Measurements from ENCODE around the gene ERBB3. TPM values are rescaled to one million over a fixed set of nuclear protein-coding genes. Genes with fewer than 3 reads are reported as not detected.
A peak's percentile ranks its signal among the peaks of the same experiment; 100 is the strongest.

ERBB3 gene
- total RNA-seq, 1 experiment from 2014 or later: 40.6 TPM

DNA sequence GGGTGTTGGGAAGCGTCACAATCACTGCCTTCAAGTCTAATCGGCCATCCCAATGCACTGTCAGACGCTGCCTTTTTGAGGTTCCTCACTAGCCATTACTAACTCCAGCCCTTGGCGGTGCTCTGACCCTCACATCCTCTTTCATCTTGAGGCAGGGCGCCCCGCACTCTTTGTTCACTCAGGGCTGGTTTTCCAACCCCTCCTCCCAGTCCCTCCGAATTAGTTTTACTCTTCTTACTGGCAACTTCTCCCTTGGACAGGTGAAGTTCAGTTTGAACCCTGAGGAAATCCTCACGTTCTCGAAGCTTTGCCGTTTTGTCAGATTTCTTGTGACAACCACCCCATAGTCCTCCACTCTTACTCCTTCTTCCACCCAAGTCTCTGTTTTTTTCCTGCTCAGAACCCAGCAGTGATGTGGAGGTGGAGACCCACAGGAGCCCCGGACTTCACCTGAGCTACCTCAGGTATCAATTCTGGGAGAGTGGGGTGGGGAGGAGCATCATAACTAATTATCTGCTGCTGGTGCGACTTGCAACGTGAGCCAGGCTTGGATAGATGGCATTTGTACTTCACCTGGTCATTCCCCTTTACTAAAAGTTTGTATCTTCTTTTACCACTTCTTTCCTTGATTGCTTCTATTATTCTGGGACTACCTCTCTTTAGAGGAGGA, 38.9 kb downstream of the ERBB3 start:
- Histone ChIP-seq H3K36me3 (ENCODE audit: low read depth, low read length) (peaks cover 5% of the 10 kb centered on the region), H3K27me3 (ENCODE audit: low read length) (no peaks in the 10 kb centered on the region), H2AFZ (ENCODE audit: low read length) (peak overlapping the region; percentile 82), H3F3A (ENCODE audit: low read length, unreplicated experiment) (peaks cover 8% of the 10 kb centered on the region), H3K27ac (ENCODE audit: low read length) (peak overlapping the region; percentile 57), H4K20me1 (ENCODE audit: low read length) (no peaks in the 10 kb centered on the region), H3K79me2 (ENCODE audit: low read length) (peaks cover 33% of the 10 kb centered on the region), H3K9me2 (replicated peaks; ENCODE audit: low read length) (no peaks in the 10 kb centered on the region), H3K4me2 (ENCODE audit: low read length) (peak overlapping the region; percentile 94), H3K4me1 (ENCODE audit: insufficient read depth, low read length) (peaks cover 28% of the 10 kb centered on the region), H3K4me3 (ENCODE audit: low read length) (peak overlapping the region; percentile 96), H3K9ac (ENCODE audit: low read length) (peak overlapping the region; percentile 78), H3K9me3 (ENCODE audit: low read length) (no peaks in the 10 kb centered on the region)
- TF ChIP-seq, protein P1, sequence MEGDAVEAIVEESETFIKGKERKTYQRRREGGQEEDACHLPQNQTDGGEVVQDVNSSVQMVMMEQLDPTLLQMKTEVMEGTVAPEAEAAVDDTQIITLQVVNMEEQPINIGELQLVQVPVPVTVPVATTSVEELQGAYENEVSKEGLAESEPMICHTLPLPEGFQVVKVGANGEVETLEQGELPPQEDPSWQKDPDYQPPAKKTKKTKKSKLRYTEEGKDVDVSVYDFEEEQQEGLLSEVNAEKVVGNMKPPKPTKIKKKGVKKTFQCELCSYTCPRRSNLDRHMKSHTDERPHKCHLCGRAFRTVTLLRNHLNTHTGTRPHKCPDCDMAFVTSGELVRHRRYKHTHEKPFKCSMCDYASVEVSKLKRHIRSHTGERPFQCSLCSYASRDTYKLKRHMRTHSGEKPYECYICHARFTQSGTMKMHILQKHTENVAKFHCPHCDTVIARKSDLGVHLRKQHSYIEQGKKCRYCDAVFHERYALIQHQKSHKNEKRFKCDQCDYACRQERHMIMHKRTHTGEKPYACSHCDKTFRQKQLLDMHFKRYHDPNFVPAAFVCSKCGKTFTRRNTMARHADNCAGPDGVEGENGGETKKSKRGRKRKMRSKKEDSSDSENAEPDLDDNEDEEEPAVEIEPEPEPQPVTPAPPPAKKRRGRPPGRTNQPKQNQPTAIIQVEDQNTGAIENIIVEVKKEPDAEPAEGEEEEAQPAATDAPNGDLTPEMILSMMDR (conservative IDR thresholded peaks at IDR 0.05; ENCODE audit: low read depth, low read length): no peak
- TF ChIP-seq EZH2phosphoT487 (IDR thresholded peaks at IDR 0.05; ENCODE audit: borderline replicate concordance, low read length) (no peak), EZH2 (IDR thresholded peaks at IDR 0.05; ENCODE audit: low read length, unreplicated experiment) (no peak)
- ChIA-PET POLR2A (ENCODE audit: unreplicated experiment) (interaction anchor here (0.5 to 1.4 kb wide), 6 partner anchors 9 to 607 kb away, joined by 3 to 14 read pairs (median 6); partner anchors contain the start of genes ESYT1, PA2G4 and SMARCC2), CTCF (interaction anchor here (0.5 to 2.9 kb wide), 7 partner anchors 9 to 1911 kb away, joined by 3 to 37 read pairs (median 7); partner anchors contain the start of genes ESYT1, MYL6, PA2G4 and SMARCC2)
- no TSS peak for BruUV-seq (replicated peaks)
- no peak for DNase-seq
- intact Hi-C loops (cut with micrococcal nuclease): loop anchor here (1.0 to 5.0 kb wide), 5 partner anchors 38 to 105 kb away; partner anchors contain the start of genes MYL6, NABP2 and SMARCC2
- peak; percentile 3 for ATAC-seq

DNA sequence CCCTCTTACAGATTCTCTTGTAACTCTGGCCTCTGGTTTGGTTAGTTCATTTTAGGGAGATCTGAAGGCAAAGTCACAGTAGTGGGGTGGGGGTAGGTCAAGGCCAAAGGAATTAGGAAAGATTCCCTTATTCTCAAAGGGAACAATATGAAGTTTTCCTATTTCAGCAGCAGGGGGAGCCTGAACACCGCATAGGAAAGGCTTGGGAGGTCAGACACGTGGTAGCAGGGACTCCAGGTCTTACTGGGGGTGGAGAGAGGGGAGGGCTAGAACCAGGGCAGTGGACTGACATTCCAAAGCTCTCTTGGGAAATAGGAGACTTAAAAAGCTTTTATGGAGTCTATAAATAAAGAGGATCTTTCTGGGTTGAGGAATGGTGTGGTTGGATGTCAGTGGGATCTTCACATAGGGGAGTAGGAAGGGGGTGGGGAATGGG, 39.4 kb downstream of the ERBB3 start:
- no peaks in the 10 kb centered on the region for H3K9me3 ChIP-seq (ENCODE audit: low read length)
- H3K36me3 ChIP-seq (ENCODE audit: low read depth, low read length): peaks cover 4% of the 10 kb centered on the region
- POLR2A ChIA-PET (ENCODE audit: unreplicated experiment): interaction anchor here (0.5 kb wide), 1 partner anchor 191 kb away, joined by 3 read pairs; no protein-coding TSS in a partner anchor
- H2AFZ ChIP-seq (ENCODE audit: low read length): peak overlapping the region; percentile 32; the same call in 1 of the 2 replicates
- CTCF ChIA-PET: interaction anchor here (0.5 to 2.9 kb wide), 6 partner anchors 9 to 326 kb away, joined by 3 to 37 read pairs (median 8); partner anchors contain the start of genes ESYT1, PA2G4 and SMARCC2
- H3K4me3 ChIP-seq (ENCODE audit: low read length): peak overlapping the region; percentile 96
- no peaks in the 10 kb centered on the region for H3K9me2 ChIP-seq (replicated peaks; ENCODE audit: low read length)
- H3K4me2 ChIP-seq (ENCODE audit: low read length): peak overlapping the region; percentile 94
- peak overlapping the region; percentile 57 for H3K27ac ChIP-seq (ENCODE audit: low read length)
- TF ChIP-seq EZH2phosphoT487 (IDR thresholded peaks at IDR 0.05; ENCODE audit: borderline replicate concordance, low read length): no peak
- TF ChIP-seq, protein P1 (conservative IDR thresholded peaks at IDR 0.05; ENCODE audit: low read depth, low read length): peak; percentile 93
- TF ChIP-seq EZH2 (IDR thresholded peaks at IDR 0.05; ENCODE audit: low read length, unreplicated experiment): no peak
- H3K4me1 ChIP-seq (ENCODE audit: insufficient read depth, low read length): peaks cover 33% of the 10 kb centered on the region
- DNase-seq (peak; percentile 89), ATAC-seq (peak; percentile 29)
- intact Hi-C loops (cut with micrococcal nuclease): loop anchor here (1.0 to 5.0 kb wide), 5 partner anchors 38 to 105 kb away; partner anchors contain the start of genes MYL6, NABP2 and SMARCC2
- BruUV-seq (replicated peaks): no TSS peak
- H3F3A ChIP-seq (ENCODE audit: low read length, unreplicated experiment): peaks cover 8% of the 10 kb centered on the region
- no peaks in the 10 kb centered on the region for H3K27me3 ChIP-seq (ENCODE audit: low read length)
- H3K9ac ChIP-seq (ENCODE audit: low read length): peak overlapping the region; percentile 78
- peaks cover 33% of the 10 kb centered on the region for H3K79me2 ChIP-seq (ENCODE audit: low read length)
- no peaks in the 10 kb centered on the region for H4K20me1 ChIP-seq (ENCODE audit: low read length)

Data from PC-3 (cell line).